ENCODE data around the gene PCBP4. TPM values are rescaled to one million over a fixed set of nuclear protein-coding genes. Genes with fewer than 3 reads are reported as not detected.
A peak's percentile ranks its signal among the peaks of the same experiment; 100 is the strongest.

Gene PCBP4
- total RNA-seq, 4 donors from 2014 or later: 184 to 320 (median 199) TPM

- intact Hi-C loops (cut with DNase I; ENCODE audit: low total_unique reads): no loop called here
- peaks cover 32 to 51% of the 10 kb centered on the region in 2 donors for H3K4me1 ChIP-seq
- no peaks in the 10 kb centered on the region for H3K9me3 ChIP-seq
- no peak overlapping the region for H3K4me3 ChIP-seq
- H3K36me3 ChIP-seq: peaks cover 0 to 33% of the 10 kb centered on the region in 2 donors
- in situ Hi-C loops (cut with MboI; ENCODE audit: low sequenced_read_pairs in 4 of 4): no loop called here
- TF ChIP-seq POLR2A (IDR thresholded peaks at IDR 0.05): no peak
- no peak for TF ChIP-seq CTCF (IDR thresholded peaks at IDR 0.05 in 4 of 5, conservative IDR thresholded peaks at IDR 0.05 in 1 of 5)
- H3K27ac ChIP-seq: peak overlapping the region in 1 of 4 donors; percentile 10
- ATAC-seq (no peak), DNase-seq (no peak)
- H3K27me3 ChIP-seq: no peaks in the 10 kb centered on the region
Measured at GRCh38 chr3:51958603-51959521, 8.4 kb downstream of the PCBP4 start.

DNA sequence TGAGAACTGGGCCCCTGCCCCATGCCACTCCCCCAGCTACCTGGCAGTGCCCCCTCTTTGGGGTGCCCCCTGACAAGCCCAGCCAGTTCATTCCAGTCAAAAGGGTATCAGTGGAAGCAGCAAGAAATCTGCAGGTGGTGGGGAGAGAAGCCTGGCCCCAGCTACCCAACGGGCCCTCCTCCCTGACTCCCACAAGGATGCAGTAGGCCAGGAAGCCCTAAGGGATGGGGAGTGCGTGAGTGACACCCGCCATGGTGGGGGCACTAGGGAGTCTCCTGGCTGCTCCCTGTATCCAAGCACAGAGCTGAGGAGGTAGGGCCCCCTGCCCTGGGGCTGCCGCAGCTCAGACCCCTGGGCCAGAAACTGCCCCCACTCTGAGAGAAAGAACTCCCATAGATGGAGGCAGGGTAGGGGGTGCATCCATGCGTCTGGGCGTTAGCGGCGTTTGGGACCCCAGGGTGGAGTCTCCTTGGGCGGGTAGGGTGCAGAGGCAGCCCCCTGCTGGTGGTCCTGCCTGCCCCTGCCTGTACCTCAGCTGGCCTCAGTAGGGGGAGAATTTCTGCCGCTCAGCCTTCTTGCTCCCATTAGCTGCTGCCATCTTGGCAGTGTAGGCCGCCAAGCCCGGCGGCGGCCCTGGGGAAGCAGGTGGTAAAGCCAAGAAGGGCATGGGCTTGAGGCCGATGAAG lies 9.6 kb downstream of the PCBP4 start:
- no peak for ATAC-seq
- Histone ChIP-seq H3K27me3 (no peaks in the 10 kb centered on the region), H3K4me3 (no peak overlapping the region), H3K9me3 (no peaks in the 10 kb centered on the region), H3K27ac (peak overlapping the region in 2 of 4 donors; percentile 82 to 85), H3K4me1 (peaks cover 24 to 39% of the 10 kb centered on the region in 2 donors), H3K36me3 (peaks cover 0 to 33% of the 10 kb centered on the region in 2 donors)
- in situ Hi-C loops (cut with MboI; ENCODE audit: low sequenced_read_pairs in 4 of 4): no loop called here
- DNase-seq: no peak
- TF ChIP-seq CTCF (IDR thresholded peaks at IDR 0.05 in 4 of 5, conservative IDR thresholded peaks at IDR 0.05 in 1 of 5) (no peak), POLR2A (IDR thresholded peaks at IDR 0.05) (no peak)
- intact Hi-C loops (cut with DNase I; ENCODE audit: low total_unique reads): no loop called here

GRCh38 chr3:51955893-51956770 lies 11.1 kb downstream of the PCBP4 start:
- ATAC-seq (peak; percentile 75), DNase-seq (peak in 1 of 2 donors; percentile 73)
- in situ Hi-C loops (cut with MboI; ENCODE audit: low sequenced_read_pairs in 4 of 4): no loop called here
- Histone ChIP-seq H3K27me3 (no peaks in the 10 kb centered on the region), H3K9me3 (no peaks in the 10 kb centered on the region), H3K36me3 (peaks cover 0 to 33% of the 10 kb centered on the region in 2 donors), H3K4me1 (peaks cover 10 to 24% of the 10 kb centered on the region in 2 donors), H3K27ac (peak overlapping the region; percentile 67 to 85 (median 84)), H3K4me3 (peak overlapping the region; percentile 33 to 61 (median 48))
- intact Hi-C loops (cut with DNase I; ENCODE audit: low total_unique reads): loop anchor here (1.0 kb wide), 1 partner anchor 14 kb away; the partner anchor contains the start of gene PARP3
- TF ChIP-seq POLR2A (IDR thresholded peaks at IDR 0.05) (no peak), CTCF (IDR thresholded peaks at IDR 0.05 in 4 of 5, conservative IDR thresholded peaks at IDR 0.05 in 1 of 5) (peak; percentile 43 to 74 (median 58))

DNA sequence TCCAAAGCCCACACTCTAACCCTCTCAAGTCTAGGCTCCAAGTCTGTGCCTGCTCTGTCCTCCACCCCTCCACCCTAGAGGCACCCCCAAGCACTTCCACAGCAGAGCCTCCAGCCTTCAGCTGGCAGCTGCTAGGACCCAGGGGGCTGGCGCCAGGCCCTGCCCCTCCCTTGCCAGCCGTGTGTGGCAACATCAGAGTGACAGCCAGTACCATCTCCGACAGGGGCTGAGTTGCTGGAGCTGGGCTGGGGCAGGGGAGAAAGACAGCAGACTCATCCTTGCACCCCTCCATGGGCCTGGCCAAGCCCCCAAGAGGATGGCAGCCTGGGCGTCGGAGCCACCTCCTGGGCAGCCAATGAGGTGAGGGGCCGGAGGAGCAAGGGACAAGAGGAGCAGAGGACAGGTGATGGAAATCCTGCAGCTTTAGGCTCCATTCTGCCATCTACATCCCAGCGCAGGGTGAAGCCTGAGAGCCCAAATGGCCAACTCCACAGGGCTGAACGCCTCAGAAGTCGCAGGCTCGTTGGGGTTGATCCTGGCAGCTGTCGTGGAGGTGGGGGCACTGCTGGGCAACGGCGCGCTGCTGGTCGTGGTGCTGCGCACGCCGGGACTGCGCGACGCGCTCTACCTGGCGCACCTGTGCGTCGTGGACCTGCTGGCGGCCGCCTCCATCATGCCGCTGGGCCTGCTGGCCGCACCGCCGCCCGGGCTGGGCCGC lies 11.9 kb downstream of the PCBP4 start, which contains the start of gene GPR62:
Gene GPR62, plus strand, starts transcription at position 207 of the 718 bp plus-strand sequence. Its CDS starts 272 bp downstream, at position 479.
- in situ Hi-C loops (cut with MboI; ENCODE audit: low sequenced_read_pairs in 4 of 4): no loop called here
- Histone ChIP-seq H3K4me1 (peaks cover 10 to 18% of the 10 kb centered on the region in 2 donors), H3K36me3 (peaks cover 0 to 27% of the 10 kb centered on the region in 2 donors), H3K9me3 (no peaks in the 10 kb centered on the region), H3K4me3 (peak within 1 kb of the TSS; percentile 33 to 61 (median 48)), H3K27me3 (no peaks in the 10 kb centered on the region), H3K27ac (peak within 1 kb of the TSS; percentile 67 to 85 (median 84))
- DNase-seq (peak in 1 of 2 donors; percentile 69), ATAC-seq (peak; percentile 14 to 55)
- TF ChIP-seq POLR2A (IDR thresholded peaks at IDR 0.05) (no peak), CTCF (IDR thresholded peaks at IDR 0.05 in 4 of 5, conservative IDR thresholded peaks at IDR 0.05 in 1 of 5) (no peak)
- intact Hi-C loops (cut with DNase I; ENCODE audit: low total_unique reads): no loop called here

Data from gastrocnemius medialis (tissue), 4 donors.